HG03378 (cell line): ENCODE data around the gene FBXO44.

ENCODE experiments used
- ATAC-seq: cut with Tn5 transposase; IDR thresholded peaks from one replicate; pipeline ENCODE4 v1.9.1; 2021; ENCODE audit warnings: mild to moderate bottlenecking, moderate library complexity; ENCODE audit not compliant: unreplicated experiment

FBXO44 gene

GRCh38 chr1:11705596-11705995 is 50.9 kb downstream of the FBXO44 start:
- ATAC-seq: no peak

DNA sequence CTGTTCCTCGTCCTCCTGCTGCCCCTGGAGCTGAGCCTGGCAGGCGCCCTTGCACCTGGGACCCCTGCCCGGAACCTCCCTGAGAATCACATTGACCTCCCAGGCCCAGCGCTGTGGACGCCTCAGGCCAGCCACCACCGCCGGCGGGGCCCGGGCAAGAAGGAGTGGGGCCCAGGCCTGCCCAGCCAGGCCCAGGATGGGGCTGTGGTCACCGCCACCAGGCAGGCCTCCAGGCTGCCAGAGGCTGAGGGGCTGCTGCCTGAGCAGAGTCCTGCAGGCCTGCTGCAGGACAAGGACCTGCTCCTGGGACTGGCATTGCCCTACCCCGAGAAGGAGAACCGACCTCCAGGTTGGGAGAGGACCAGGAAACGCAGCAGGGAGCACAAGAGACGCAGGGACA is 51.6 kb downstream of the FBXO44 start:
- ATAC-seq: no peak

DNA sequence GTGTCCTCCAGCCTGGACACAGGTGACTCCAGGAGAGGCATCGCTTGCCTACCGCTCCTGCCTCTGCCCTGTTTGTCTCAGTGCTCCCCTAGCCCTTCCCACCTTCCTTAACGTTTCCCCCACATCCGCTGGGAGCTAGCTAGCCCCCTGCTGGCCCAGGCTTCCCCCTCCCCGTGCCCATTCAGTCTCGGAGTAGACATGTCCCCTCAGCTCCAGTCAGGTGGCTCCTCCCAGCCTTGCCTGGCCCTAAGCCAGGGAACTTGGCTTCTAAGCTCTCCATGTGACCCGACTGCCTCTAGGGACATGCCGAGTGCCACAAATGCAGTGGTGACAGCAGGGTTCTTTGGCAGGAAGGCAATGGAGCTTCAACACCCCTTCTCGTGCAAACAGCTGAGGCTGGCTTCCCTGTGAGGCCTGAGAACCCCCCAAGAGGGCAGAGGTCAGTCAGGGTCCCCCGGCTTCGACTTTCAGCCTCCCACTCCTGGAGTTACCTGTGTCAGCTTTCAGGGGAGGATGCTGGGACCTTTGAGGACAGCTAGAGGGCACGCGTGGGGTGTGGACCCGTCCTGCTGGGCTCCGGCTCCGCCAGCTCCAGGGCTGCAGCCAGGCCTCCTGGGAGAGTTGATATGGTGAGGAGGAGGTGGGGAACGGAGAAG is 53.1 kb downstream of the FBXO44 start:
- ATAC-seq: no peak

- no peak for ATAC-seq
These were observed 54.1 kb downstream of the FBXO44 start for GRCh38 chr1:11708554-11709350.

DNA sequence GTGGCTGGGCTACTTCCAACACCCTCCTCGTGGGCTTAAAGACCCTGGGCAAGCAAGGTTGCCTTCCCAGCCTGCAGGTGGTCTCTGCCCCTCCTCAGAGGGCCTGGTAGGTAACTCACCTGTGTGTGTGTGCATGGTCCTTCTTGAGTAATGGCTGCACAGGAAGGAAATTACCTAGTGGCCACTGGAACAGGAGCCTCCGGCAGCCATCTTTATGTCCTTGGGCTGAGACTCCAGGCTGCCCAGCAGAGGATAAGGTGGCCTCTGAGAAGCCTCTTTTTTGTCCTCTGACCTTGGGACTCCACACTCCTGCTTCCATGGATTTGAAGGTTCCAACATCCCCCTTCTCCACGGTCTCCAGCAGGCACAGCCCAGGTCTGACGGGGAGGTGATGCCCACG is 56.8 kb downstream of the FBXO44 start:
- ATAC-seq: no peak

DNA sequence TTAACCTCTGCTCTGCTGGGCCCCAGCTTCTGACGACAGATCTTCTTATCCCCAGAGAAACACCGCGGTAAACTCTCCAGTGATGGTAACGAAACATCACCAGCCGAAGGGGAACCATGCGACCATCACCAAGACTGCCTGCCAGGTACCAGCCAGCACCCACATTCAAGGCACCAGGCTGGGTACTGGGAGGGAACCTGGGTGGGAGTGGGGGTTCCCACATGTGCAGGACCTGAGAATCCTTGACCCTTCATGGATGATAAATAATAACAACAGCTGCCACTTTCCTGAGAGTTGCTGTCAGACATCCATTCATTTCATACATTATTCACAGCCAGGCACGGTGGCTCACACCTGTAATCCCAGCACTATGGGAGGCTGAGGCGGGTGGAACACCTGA is 57.6 kb downstream of the FBXO44 start:
- ATAC-seq: no peak
